Mucosa of descending colon (tissue), 3 donors: ENCODE measurements around the gene KCNIP1. TPM values are rescaled to one million over a fixed set of nuclear protein-coding genes. Genes with fewer than 3 reads are reported as not detected.

ENCODE experiments used
- ATAC-seq: fragments of 200-7000 bp; cut with Tn5 transposase; one replicate; pipeline ENCODE4 v1.9.1; 2020; ENCODE audit warnings: mild to moderate bottlenecking, moderate library complexity
- DNase-seq, 3 donors: peaks; one replicate each; pipeline ENCODE4 v3.0.0-alpha.2; 2020
- H3K36me3 ChIP-seq: fragments of 200-600 bp; one replicate; pipeline ENCODE4 v1.8.0; 2021; ENCODE audit warnings: low read depth, mild to moderate bottlenecking
- H3K4me1 ChIP-seq: fragments of 200-600 bp; one replicate; pipeline ENCODE4 v1.8.0; 2021; ENCODE audit warnings: low read depth, mild to moderate bottlenecking
- H3K4me3 ChIP-seq: fragments of 200-600 bp; one replicate; pipeline ENCODE4 v1.8.0; 2021; ENCODE audit warnings: mild to moderate bottlenecking
- H3K9me3 ChIP-seq: fragments of 200-600 bp; one replicate; pipeline ENCODE4 v1.8.0; 2021; ENCODE audit warnings: mild to moderate bottlenecking
- CTCF ChIP-seq: fragments of 200-600 bp; IDR thresholded peaks from one replicate; pipeline ENCODE4 v1.8.0; 2022; ENCODE audit warnings: antibody characterized with exemption, mild to moderate bottlenecking
- intact Hi-C, 2 donors: fragments of 100-400 bp; cut with DNase I in 1 of 2; cut with micrococcal nuclease in 1 of 2; formaldehyde crosslinking; loops; one replicate each; pipeline versions ENCODE4 v1.11.0 to v1.11.1; 2022; cut with DNase I, micrococcal nuclease
- total RNA-seq, 3 donors: library from RNA; stranded (reverse); fragmentation: NEBNext Ultra II Directional in 2 of 3; extraction: Animal tissue kit (Norgen Biotek cat#: 25700) in 2 of 3; gene quantifications; one replicate each; pipeline versions ENCODE4 v1.2.1 to v1.2.4, GENCODE V29; 2021 to 2023
- donor health status: DM: no; HTN: no; CAD: no; lungs with moderate emphysema.
- donor health status: DM: no; HTN: no; CAD: no.
- donor health status: DM: no; HTN: yes; CAD: no.

The KCNIP1 gene
- total RNA-seq, 3 donors from 2014 or later, result 0.79 TPM; not detected in 2

- H3K4me1 ChIP-seq, result no peaks in the 10 kb centered on the region
- no peaks in the 10 kb centered on the region for H3K36me3 ChIP-seq
- DNase-seq (no peak), ATAC-seq (no peak)
- no peak for TF ChIP-seq CTCF
- no peaks in the 10 kb centered on the region for H3K9me3 ChIP-seq
- H3K4me3 ChIP-seq, result no peak overlapping the region
- intact Hi-C loops, result no loop called here
These were observed 19.4 kb upstream of the KCNIP1 start for GRCh38 chr5:170484459-170484831.

GRCh38 chr5:170484847-170485615 is 18.8 kb upstream of the KCNIP1 start:
- Histone ChIP-seq H3K36me3 (no peaks in the 10 kb centered on the region), H3K4me3 (no peak overlapping the region), H3K9me3 (no peaks in the 10 kb centered on the region), H3K4me1 (no peaks in the 10 kb centered on the region)
- no peak for TF ChIP-seq CTCF
- intact Hi-C loops, result no loop called here
- ATAC-seq, result no peak
- DNase-seq, result no peak

- no peak for TF ChIP-seq CTCF
- Histone ChIP-seq H3K4me1 (no peaks in the 10 kb centered on the region), H3K36me3 (no peaks in the 10 kb centered on the region), H3K4me3 (no peak overlapping the region), H3K9me3 (no peaks in the 10 kb centered on the region)
- intact Hi-C loops, result no loop called here
- ATAC-seq (no peak), DNase-seq (no peak)
These were observed 18.3 kb upstream of the KCNIP1 start for GRCh38 chr5:170485616-170485911.

- Histone ChIP-seq H3K4me1 (no peaks in the 10 kb centered on the region), H3K4me3 (no peak overlapping the region), H3K9me3 (no peaks in the 10 kb centered on the region), H3K36me3 (no peaks in the 10 kb centered on the region)
- TF ChIP-seq CTCF, result no peak
- DNase-seq (no peak), ATAC-seq (no peak)
- intact Hi-C loops, result no loop called here
These were observed 17.4 kb upstream of the KCNIP1 start for GRCh38 chr5:170486371-170486770.

GRCh38 chr5:170488570-170488969 is 15.2 kb upstream of the KCNIP1 start:
- Histone ChIP-seq H3K4me3 (no peak overlapping the region), H3K4me1 (no peaks in the 10 kb centered on the region), H3K9me3 (no peaks in the 10 kb centered on the region), H3K36me3 (no peaks in the 10 kb centered on the region)
- ATAC-seq (no peak), DNase-seq (no peak)
- intact Hi-C loops, result no loop called here
- TF ChIP-seq CTCF, result no peak

- Histone ChIP-seq H3K9me3 (no peaks in the 10 kb centered on the region), H3K36me3 (no peaks in the 10 kb centered on the region), H3K4me3 (no peak overlapping the region), H3K4me1 (no peaks in the 10 kb centered on the region)
- intact Hi-C loops, result no loop called here
- no peak for ATAC-seq
- DNase-seq, result no peak
- TF ChIP-seq CTCF, result no peak
These were observed 14.6 kb upstream of the KCNIP1 start for GRCh38 chr5:170489199-170489598.
